Activated CD8-positive, alpha-beta memory T cell treated with anti-CD3 and anti-CD28 coated beads for 48 hours (primary cell): ENCODE measurements around the gene ZNF580.

ENCODE experiments used
- DNase-seq, 3 experiments: peaks; one replicate each; pipeline ENCODE4 v3.0.0-alpha.2; 2020; ENCODE audit warnings: low read depth in 2 of 3, low spot score in 2 of 3

Gene ZNF580

GRCh38 chr19:55644842-55645511 is 4.2 kb downstream of the ZNF580 start:
- DNase-seq = no peak

GRCh38 chr19:55645512-55645881 is 4.7 kb downstream of the ZNF580 start:
- DNase-seq = no peak

- no peak for DNase-seq
Observed at GRCh38 chr19:55646889-55647731, 6.3 kb downstream of the ZNF580 start.

GRCh38 chr19:55647732-55648584 is 7.2 kb downstream of the ZNF580 start, which contains the start of gene CCDC106:
TSS of gene CCDC106 (plus strand) at chr19:55648212. CDS start at chr19:55649047, 835 bp downstream.
- DNase-seq = no peak

GRCh38 chr19:55648585-55649267 is 7.9 kb downstream of the ZNF580 start:
- DNase-seq = no peak

GRCh38 chr19:55649268-55650125 is 8.7 kb downstream of the ZNF580 start:
- no peak for DNase-seq

- DNase-seq = no peak
Observed at GRCh38 chr19:55650126-55650557, 9.3 kb downstream of the ZNF580 start.

GRCh38 chr19:55650602-55651230 is 9.9 kb downstream of the ZNF580 start:
- DNase-seq = no peak

- DNase-seq = no peak
Observed at GRCh38 chr19:55651236-55651635, 10.4 kb downstream of the ZNF580 start.

- no peak for DNase-seq
Observed at GRCh38 chr19:55652311-55653128, 11.7 kb downstream of the ZNF580 start.

GRCh38 chr19:55653651-55654322 is 13.0 kb downstream of the ZNF580 start:
- peak; percentile 92 to 95 (median 93) for DNase-seq

GRCh38 chr19:55654323-55654867 is 13.6 kb downstream of the ZNF580 start:
- DNase-seq = peak; percentile 85 to 95 (median 90)

GRCh38 chr19:55654868-55655647 is 14.3 kb downstream of the ZNF580 start, which contains the start of gene U2AF2:
TSS of gene U2AF2 (plus strand) at chr19:55655035. CDS start at chr19:55655105, 70 bp downstream.
- DNase-seq = peak; percentile 69 to 88 (median 82)

- no peak for DNase-seq
Observed at GRCh38 chr19:55655648-55656040, 14.8 kb downstream of the ZNF580 start.

GRCh38 chr19:55656552-55656951 is 15.8 kb downstream of the ZNF580 start:
- no peak for DNase-seq

GRCh38 chr19:55656988-55657747 is 16.4 kb downstream of the ZNF580 start:
- no peak for DNase-seq
